Umbilical cord (tissue), 2 donors: ENCODE data around the gene ARVCF. TPM values are rescaled to one million over a fixed set of nuclear protein-coding genes. Genes with fewer than 3 reads are reported as not detected.

Experiments used
- DNase-seq: peaks from one replicate; pipeline ENCODE4 v3.0.0-alpha.2; 2015; ENCODE audit warnings: low spot score
- total RNA-seq: library from RNA; depleted of rRNA; stranded (reverse); fragments of >200 nt; gene quantifications from one replicate; pipeline ENCODE4 v1.2.3, GENCODE V29; 2014; ENCODE audit warnings: low replicate concordance; ENCODE audit not compliant: insufficient read depth

The ARVCF gene
- total RNA-seq, 1 donor from 2014 or later = 35.4 TPM

DNA sequence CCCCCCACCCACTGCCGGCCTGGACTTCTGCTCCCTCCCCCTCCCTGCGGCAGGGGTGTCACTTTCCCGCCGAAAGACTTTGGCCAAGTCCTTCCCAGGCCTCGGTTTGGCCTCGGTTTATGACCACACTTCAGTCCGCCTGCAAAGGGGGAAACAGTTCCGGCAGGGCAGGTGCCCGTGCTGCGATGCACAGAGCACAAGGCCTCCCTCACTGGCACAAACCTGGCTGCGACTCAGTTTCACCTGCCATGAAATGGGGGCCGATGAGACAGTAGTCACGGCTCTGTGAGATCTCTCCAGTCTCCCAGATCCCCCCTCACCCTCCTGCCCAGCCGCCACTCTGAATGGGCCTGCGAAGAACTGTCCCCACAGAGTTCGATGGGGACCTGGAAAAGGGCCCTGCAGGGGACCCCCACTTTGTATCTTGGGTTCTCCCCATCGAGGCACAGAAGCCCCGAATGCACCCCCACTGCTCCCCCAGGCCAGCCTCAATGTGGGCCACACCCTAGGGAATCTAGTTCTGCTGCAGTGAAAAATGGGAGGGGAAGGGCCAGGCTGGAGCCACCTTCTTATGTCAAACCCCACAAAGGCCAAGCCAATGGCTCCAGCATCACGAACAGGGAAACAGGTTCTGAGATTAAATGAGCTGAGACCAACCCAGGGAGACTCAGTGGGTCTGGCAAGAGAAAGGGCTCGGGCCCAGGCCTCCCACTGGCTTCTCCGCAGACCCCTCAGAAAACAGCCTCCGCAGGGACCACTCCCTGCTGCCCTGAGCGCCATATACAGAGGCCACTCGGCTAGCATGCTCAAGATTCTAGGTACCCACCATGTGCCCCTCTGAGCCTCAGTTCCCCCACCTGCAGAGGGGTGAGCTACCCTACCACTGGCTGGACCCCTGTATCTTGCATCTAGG is 29.0 kb downstream of the ARVCF start:
- DNase-seq = no peak

DNA sequence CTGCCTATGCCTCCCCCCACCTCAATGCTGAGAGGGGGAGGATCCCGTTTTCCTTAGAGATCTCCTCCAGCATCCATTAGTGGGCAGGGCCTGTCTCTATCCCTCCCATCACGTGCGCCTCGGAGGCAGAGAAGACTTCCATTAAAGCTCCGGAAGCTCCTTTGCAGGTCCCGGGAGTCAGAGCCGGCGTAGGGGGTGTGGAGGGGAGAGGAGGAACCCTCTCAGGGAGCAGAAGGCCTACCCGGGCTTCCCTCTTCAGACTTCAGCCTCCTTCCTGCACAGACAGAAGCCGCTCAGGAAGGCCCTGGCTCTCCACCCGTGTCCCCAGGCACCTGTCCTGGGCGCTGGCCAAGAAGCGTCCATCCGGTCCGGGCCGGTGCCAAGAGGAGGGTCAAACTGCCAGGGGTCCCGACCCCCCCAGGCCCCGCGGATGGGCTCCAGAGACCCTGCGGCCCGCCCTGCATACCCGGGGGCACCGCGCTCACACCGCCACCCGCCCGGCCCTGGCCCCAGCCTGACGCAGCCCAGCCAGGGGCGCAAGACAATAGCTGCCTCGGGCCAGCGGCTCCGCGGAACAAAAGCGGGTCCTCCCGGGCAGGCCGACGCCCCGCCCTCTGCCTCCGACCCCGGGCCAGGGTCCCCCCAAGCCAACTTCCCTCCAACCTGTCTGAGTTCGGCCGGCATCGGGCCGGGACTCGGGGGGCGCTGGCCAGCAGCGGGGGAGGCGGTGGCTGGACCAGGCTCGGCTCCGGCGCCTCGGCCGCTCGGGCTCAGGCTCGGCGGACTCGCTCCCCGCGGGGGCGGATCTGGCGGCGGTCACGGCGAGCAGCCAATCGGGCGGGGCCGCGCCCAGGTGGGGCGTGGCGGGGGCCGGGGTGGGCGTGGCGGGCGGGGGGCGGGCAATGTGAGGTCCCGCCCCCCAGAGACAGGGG is 29.9 kb downstream of the ARVCF start:
- DNase-seq = peak; percentile 51

DNA sequence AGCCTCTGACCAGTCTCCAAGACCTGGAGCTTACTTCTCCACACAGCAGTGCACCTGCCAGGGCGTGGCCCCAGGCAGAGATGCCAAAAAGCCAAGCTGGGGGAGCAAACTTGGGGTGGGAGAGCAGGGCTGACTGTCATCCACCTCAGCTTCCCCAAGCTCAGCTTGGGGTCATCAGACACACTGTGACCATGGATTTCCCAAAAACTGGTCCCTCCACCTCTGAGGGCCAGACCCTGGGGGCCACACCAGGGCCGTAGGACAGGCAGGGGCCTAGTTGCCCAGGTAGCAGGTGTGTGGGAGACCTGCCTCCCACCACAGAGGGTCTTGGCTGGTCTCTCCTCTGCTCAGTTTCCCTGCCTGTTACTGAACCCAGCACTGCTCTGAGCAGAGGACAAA is 30.6 kb downstream of the ARVCF start:
- DNase-seq = no peak

DNA sequence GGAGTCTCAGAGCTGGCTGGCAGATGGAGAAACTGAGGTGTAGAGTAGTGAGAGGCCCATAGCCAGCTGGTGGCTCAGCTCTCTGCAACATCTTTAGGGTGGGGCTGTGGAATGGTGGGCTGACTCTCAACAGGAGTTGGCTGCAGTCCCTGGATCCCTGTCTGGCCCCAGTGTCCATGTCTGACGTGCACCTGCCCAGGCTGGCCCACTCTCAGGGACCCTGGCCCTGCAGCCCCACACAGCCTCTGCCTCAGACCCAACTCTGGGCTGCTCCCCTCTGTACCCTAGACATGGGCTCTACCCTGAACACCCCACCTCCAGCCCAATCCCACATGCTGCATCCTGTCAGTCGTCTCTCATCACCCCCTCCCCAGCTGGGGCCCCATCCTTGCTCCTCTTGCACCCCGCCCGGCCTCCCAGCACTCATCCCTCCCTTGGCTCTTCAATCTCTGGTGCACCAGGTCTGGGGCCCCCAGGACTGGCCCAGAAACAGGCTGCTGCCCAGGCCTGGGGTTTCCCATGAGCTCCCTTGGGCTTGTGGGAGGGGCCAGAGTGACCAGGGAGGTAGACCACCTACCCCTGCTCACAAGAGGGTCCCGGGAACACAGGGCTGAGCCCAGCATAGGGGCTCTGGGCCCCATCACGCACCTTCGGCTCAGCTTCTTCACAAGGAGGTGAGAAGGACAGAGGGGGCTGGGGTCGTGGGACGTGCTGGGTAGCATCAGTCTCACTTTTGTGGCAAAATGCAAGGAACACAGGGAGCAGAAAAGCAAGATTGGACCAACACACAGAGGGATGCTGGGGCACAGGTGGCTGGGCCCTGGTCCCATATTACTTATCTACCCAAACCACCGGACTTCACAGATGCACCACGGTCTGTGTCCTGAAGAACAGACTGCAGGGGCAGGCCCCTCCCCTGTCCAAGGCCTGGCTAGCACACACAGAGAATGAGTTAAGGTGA is 31.5 kb downstream of the ARVCF start:
- DNase-seq = no peak

DNA sequence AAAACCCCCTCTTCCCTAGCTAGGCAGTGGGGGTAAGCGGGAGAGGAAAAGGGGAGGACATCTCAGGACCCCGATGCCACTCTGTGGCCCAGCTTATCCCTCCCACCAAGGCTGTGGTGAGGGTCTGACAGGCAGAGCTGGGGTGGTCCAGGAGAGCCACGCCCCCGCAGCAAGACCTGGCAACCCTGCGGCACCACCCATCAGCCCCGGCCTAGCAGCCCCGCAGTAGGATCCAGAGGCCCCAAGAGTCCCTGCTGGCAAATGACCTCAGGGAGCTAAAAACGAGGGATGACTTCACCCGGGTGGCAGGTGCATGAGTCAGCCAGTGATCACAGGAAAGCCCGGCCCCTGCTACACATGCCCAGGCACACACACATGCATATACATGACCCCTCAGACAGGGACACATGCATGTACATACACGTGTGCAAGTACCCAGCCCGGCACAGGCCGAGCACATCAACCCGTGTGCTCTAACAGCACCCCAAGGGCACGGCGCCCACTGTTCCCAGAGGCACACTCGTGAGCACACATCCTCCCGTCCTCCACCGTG is 32.3 kb downstream of the ARVCF start:
- DNase-seq = peak; percentile 59

DNA sequence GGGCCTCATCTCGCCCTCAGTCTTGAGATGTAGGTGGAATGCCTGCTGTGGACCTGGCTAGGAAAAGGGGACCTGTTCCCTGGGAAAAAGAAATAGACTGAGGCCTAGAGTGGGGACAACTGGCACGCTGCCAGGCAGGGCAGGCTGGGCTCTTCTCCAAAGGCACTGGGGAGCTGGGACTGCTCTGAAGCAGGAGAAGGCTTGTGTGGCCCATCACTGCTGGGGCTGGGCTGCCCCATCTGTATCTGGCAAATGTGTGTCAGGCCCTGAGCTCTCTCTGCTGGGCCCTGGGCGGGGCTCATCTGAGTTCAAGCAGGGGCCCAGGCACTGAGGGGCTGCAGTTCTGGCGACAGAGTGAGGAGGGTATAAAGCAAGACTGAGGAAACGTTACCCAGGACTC is 32.9 kb downstream of the ARVCF start:
- DNase-seq = no peak

DNA sequence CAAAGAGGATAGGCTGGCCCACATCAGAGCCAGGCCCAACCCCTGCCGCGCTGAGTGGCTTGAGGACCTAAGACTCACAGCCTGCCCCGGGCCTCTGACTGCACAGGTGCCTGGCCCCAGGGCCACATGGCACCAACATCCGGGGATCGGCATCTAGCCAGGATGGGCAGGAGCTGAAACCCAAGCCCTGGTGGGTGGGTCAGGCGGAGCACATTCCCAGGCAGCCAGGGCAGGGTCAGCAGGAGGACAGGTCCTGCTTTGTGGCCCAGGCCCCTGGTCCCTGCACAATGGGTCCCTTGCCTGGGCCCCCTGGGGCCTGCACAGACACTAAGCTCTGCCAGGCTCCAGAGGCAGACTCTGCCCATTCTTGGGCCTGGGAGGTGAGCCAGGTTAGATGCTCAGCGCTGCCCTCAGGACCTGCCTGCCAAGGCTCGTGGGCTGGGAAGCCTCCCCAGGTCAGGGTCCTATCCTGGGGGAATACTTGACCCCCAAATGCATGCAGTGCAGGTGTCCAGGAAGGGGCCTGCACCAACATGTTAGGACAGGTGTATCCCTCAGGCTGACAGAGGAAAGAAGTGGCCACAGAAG is 33.5 kb downstream of the ARVCF start:
- DNase-seq = no peak

DNA sequence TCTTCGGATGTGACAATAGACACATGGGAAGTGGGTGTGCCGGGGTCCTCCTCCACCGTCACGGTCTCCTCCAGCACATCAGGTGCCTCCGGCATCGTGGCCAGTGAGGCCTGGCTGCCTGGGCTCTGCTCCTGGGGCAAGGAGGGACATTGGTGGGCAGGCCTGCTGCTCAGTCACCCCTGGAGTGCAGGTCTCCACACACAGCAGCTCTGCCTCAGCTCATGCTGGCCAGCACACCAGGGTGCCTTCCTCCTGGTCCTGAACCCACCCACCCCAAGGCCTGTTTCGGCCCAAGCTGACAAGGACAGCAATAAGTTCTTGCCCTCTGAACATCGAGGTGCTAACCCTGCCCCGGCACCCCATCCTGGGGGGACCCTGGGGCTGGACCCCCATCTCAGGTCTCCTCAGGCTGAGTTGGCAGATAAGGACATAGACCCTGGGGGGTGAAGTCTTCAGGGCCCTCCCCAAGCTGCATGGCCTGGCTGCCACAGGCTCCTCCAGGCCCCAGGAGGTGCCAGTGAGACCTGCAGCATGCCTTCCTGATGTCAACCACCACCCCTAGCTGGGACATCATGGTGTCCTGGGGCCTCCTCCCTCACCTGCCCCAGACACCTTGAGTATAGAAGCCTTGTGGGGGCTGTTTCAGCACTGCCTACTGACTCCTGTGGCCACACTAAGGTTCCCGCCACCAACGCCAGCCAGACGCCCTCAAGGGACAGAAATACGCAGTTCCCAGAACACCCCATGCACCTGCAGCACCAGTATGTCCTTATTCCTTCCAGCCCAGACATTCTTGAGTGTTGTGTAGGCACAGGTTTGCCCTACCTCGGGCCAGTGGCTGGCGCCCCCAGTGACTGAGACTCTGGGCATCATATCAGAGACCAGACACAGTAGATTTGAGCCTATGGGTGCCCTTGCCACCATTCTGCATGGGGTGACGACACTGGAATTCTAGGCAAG is 34.4 kb downstream of the ARVCF start:
- DNase-seq = no peak

DNA sequence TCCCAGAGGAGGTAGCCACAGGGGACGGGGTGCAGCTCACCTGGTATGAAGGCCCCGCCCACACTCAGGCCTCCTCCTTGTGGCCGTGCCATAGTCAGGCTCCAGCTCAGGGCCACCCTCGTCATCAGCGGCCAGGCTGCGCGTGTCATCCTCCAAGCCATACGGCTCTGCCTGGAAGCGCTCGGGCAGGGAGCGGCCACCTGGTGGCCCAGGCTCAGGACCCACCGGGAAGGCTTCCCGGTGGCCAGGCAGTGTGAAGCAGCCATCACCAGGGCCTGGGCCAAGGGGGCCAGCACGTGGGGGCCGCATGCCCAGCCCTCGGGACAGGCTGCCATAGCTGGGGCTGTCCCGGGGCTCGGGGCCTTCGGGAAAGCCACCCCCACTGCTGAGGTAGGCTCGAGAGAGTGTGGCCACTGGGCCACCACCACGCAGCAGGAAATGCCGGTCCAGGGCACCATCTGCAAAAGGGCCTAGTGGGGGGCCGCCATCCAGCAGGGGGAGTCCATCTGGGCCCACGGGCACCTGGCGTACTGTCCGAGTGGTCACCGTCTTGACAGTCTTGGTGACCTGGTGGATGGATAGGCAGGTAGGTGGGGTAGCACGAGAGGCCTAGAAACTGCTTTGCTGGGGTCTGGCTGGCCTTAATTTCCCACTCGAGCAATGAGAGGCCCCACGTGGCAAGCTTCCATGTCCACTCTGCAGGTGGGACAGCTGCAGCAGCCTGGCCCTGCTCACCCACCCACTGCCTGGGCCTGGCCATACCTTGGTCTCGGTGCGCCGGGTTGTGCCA is 35.3 kb downstream of the ARVCF start:
- no peak for DNase-seq

DNA sequence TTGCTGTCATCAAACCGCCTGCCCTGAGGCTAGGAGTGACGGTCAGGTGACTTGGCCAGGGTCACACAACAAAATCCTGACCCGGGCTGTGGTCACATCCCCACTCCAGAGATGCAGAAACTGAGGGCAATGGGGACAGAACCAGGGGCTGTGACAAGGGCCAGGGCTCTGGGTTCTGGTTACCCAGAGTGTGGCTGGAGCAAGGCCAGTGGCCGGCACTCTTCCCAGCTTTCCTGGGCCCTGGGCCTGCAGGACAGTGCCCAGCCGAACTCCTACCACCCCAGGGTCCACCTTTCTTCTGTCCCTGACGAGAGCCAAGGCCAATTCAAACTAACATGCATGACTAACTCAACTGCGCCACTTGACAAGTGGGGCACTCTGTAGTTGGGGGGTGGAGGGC is 35.9 kb downstream of the ARVCF start:
- no peak for DNase-seq

DNA sequence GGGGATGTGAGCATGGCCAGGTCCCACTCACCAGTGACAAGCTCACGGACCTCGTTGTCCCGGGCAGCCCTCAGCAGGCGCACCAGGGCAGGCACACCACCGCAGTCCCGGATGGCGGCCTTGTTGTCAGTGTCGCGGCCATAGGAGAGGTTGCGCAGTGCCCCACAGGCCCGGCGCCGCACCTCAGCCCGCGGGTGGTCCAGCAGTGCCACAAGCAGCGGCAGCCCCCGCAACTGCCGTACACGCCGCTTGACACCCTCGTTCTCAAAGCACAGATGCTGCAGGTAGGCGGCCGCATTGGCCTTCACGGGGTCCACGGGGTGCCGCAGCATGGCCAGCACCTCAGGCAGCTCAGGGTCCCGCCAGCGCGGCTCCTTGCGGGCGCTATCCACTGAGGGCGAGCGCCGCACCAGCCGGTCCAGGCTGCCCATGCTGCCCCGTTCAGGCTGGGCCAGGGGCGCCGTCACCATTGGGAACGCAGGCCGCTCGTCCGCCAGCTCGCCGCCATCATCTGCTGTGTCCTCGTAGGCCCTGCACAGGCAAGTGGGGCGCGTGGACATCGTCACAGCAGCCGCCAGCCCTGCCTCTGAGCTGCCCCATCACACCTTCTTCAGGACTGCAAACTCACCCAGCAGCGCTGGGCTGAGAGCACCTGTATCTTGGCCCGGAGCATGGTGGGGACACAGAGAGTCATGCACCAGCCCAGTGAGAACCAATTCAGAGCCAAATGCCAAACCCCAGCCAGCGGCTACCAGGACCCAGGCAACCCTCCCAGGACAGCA is 36.7 kb downstream of the ARVCF start:
- DNase-seq = no peak

DNA sequence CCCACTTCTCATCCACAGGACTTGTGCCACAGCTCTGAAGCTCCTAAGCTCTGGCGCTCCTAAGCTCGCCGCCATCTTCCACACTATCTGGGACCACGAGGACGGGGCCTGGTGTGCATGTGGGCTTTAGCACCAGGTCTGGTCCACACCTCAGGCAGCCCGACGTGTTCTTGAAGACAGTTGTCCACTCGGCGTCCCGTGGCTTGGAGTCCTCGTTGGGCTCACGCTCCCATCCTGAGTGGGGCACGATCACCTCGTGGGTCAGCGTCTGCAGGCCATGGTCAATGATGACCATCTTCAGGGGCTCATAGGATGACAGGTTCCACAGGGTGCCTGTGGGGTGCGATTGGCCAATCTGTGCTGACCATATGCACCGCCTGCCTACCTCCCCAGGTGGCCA is 37.9 kb downstream of the ARVCF start:
- no peak for DNase-seq

DNA sequence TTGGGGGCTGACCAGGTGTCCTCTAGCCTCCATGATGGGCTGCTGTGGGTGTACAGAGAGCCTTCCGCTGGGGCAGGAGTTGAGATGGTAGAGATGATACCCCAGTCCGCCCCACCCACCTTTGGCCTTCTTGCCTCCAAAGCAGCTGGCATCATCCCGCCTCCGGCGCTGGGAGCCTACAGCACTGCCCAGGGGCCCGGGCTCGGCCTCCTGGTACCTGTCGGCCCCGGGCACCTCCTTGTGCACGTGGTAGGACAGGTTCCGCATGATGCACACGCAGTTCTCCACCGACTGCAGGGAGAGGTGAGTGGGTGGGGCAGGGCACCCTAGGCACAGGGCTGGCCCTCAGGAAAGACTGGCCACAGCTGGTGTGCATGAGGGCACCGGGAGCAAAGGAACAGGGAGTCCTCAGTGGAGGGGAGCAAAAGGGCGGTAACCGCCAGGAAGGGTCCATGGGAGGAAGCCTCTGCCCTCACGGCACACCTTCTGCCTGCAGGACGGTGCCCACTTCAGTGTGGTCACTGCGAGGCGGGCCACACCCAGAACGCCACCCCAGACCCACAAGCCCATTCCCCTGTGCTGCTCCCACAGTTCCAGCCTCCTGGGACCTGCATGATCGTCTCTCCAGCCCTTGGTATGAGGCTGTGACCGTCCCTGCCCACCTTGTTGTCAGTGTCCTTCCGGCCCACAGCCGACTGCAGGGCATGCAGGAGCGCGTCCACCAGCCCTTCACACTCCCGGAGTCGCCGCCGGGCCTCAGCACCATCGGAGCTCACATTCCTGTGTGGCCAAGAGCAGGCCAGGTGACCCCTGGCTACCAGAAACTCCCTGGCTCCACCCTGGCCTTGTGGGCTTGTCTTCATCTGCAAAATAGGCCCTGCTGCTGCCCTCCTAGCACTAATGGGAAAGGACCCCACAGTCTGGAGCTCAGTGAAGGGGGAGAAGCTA is 39.1 kb downstream of the ARVCF start:
- DNase-seq = no peak

DNA sequence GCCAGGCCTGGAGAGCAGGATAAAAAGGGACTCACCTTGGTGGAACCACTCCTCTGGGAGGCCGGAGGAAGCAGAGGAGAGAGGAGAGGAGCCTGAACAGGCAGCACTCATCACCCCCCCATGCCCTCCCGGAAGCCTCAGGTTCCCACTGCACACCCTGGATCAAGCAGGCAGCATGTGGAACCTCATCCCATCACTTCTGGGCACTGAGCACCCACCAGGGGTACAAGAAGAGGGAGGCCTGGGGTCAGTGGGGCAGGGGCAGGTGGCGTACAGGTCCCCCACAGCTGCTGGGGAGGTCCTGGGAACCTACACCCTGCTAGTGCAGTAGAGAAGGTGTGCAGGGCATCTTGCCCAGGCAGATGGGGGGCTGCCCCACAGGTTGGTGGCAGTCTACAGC is 40.0 kb downstream of the ARVCF start:
- no peak for DNase-seq

DNA sequence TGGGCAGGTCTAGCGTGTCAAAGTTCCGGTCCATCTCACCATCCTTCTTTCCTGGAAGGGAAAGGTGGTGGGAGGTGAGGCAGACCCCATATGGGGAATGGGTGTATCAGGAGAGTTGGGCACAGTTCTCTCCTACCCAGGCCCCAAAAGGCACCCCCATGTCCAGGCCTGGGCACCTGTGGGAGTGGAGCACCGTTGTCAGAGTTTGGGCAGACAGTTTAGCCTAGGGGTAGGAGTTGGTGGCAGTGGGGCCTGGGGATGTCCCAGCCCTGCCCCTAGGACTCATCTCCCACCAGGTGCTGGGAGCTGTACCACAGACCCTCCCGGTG is 41.0 kb downstream of the ARVCF start:
- DNase-seq = no peak

DNA sequence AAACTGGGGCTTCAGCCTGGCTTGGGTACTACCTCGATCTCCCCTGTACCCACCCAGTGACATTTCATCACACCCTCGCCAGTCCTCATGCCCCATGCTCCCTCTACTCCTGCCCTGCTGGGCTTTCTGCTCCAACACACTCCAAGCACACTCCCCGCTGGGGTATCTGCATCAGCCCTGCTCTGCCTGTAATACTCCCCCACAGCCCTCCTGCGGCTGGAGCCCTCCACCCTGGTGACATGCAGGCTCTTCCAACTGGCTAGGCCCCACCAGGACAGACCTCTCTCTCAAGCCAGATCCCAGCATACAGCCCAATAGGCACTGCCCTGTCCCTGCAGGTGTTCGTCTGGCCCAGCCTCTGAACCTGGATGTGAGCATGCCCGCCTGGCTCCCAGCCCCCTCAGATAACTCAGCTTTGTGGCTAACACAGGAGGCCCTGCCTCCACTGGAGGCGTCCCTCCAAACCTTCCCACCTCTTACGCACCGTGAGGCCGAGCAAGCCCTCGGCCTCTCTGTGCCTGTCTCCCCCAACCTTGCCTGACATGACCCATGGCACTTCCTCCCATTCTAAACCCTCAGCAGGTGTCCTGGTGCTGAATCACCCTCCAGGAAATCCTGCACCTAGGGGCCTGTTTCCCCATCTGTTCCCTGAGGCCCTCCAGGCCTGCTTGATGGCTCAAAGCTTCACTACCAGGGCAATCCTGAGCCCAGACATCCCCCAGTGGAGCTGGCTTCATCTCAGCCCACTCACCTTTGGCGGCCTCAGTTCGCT is 41.5 kb downstream of the ARVCF start:
- no peak for DNase-seq
